GM18520 (cell line): ENCODE data around the gene ROBO1.

Experiments
- ATAC-seq: cut with Tn5 transposase; IDR thresholded peaks from one replicate; pipeline ENCODE4 v1.9.1; 2021; ENCODE audit not compliant: unreplicated experiment

The ROBO1 gene

DNA sequence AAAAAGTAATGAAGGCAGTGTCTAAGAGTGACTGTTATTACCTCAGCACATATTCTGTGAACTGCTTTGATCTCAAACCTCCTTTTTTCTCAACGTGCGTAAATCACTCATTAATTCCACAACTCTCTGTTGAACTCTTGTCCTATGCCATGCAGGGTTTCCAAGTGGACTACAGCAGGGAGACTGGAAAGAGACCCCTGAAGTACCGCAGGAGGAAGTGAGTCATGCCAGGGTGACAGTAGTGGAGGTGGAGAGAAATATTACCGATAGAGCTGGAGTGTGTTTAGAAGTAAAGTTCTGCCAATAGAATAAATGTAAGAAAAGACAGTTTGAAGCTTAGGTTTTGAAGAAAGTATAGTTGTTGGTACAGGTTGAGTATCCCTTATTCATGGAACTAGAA is 908.9 kb downstream of the ROBO1 start:
- ATAC-seq = no peak

DNA sequence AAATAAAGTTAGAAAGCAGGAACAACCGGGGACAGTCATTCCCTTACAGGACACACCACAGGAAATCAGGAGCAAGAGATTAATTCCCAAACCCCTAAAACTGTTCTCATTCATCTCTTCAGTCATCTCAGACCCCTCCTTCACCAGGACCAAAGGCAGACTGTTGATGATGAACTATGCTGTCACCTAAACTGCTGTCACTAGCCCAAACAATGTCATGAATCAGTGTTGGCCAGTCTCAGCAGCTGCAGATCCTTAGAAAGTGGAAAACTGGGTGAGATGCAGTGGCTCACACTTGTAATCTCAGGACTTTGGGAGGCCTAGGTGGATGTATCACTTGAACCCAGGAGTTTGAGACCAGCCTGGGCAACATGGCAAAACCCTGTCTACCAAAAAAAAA is 909.6 kb downstream of the ROBO1 start:
- ATAC-seq = no peak

- ATAC-seq = no peak
These were observed 910.2 kb downstream of the ROBO1 start for GRCh38 chr3:78857494-78858111.

- no peak for ATAC-seq
These were observed 911.6 kb downstream of the ROBO1 start for GRCh38 chr3:78856164-78856563.

DNA sequence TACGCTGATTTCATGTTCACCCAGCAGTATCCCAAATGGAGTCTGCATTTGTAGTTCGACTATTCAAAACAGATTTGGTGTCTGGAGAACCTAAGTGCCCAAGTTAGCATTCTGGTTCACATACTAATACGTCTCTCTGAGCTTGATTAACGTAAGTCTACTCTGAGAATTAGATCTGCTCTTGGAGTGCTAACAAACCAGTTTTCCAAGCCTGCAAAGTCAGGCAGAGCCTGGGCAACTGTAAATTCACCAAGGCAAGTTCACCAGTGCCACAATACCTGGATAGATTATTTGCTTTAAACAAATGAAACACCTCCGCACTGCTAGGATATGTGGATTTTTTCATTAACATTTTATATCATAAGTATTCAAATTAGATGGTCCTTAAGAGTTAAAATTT is 912.6 kb downstream of the ROBO1 start:
- no peak for ATAC-seq

DNA sequence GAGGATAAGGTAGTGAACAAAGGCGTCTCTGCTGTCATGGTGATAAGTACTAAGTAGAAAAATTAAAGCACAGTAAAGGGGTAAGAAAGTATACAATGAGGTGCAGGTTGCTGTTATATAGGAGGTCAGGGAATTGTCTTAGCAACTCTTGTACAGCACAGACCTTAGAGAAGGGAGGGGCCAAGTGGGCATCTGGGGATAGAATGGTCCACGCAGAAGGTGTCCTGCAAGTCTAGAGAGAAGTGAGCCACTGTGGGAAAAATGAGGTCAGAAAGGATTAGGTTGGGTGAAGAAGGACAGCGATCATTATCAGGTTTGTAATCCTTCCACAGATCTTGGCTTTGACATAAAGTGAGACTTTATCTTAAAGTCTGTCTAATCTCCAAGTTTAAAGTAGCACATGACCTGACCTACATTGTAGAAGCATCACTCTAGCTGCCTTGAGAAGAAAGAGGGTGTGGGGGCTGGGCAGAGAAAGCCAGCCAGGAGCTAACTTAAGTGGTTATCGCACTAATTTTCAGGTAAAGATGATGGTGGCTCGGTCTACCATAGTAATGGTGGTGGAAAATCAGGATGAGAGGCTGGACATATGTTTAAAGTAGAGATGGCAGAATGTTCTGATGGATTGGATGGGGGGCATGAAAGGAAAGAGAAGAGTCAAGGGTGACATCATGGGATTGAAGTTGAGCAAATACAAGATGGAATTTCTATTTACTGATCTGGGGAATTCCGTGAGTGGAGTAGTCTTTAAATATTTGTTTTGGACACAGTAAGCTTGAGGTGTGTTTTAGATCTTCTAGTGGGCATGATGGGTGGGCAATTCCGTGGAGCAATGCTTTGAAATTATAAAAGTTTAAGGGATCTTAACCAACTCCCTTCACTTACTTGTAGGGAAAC is 919.2 kb downstream of the ROBO1 start:
- ATAC-seq = no peak

GRCh38 chr3:78847603-78848002 is 920.2 kb downstream of the ROBO1 start:
- ATAC-seq = no peak

GRCh38 chr3:78847203-78847602 is 920.6 kb downstream of the ROBO1 start:
- no peak for ATAC-seq

DNA sequence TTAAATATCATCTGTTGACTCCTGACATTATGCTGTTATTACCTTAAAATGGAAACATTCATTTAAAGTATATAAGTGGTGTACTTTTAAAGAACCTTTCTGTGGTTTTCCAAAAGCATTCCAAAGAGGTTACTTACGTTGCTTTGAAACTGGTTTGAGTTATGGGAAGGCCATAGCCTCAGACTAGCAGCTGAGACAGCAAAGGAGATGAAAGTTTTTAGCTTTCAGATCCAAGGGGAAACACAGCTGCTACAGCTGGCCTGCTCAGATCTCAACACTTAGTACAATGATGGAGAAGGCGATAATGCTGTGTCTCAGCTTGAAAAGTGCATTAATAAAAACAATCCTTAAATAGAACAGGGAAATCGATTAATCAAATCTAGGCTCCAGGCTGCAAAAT is 921.1 kb downstream of the ROBO1 start:
- ATAC-seq = no peak

DNA sequence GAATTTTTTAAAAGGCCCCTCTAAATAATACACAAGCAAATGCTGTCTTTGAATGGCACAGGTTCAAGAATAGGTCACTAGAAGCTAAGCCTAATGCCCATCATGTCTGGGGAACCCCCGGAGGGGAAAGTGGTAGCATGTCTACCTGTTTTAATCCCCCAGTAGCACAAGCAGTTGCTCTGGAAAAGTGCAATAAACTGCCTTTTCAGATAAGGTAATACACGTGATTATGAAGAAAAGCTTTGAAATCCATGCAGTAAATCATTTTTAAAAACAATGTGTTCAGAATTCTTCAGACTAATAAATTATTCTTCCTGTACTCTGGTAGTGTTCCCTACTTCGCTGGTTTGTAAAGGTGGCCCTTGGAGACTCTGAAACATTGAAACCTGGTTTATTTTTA is 922.2 kb downstream of the ROBO1 start:
- no peak for ATAC-seq

GRCh38 chr3:78844307-78844706 is 923.5 kb downstream of the ROBO1 start:
- no peak for ATAC-seq

- ATAC-seq = no peak
These were observed 928.1 kb downstream of the ROBO1 start for GRCh38 chr3:78839693-78840092.

GRCh38 chr3:78838362-78838761 is 929.4 kb downstream of the ROBO1 start:
- no peak for ATAC-seq

DNA sequence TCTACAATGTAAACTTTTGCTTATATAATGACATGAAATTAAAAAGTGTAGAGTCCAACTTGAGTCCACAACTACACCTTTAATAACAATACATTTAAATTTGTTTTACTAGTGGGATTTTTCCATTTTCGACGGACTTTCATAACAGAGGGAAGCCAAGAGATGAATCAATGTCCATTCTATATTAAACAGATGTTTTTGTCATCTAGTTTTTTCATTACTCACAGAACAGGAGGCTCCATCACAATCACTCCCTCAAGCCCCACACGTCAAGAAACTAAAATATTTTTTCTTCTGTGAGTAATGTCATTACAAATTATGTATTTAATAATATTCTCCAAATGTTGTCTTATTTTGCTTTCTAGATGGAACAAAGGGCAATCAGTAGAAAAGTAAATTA is 932.9 kb downstream of the ROBO1 start:
- ATAC-seq = no peak

DNA sequence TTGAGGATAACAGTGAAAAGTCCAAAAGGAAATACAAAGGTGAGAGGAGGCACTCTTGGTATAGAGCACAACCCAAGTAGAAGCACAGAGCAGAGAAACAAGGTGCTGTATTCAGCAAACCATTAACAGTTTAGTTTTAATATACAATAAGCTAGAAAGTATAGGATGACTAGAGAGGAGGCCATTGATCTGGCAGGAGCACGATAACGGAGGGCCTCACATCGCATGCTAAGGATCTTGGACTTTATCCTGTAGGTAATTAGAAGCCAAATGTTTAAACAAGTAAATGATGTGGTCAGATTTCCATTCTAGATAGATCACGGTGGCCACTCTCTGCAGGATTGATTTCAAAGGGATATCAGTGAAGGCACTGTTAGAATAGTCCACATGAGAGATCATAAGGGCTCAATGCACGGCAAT is 935.0 kb downstream of the ROBO1 start:
- no peak for ATAC-seq

DNA sequence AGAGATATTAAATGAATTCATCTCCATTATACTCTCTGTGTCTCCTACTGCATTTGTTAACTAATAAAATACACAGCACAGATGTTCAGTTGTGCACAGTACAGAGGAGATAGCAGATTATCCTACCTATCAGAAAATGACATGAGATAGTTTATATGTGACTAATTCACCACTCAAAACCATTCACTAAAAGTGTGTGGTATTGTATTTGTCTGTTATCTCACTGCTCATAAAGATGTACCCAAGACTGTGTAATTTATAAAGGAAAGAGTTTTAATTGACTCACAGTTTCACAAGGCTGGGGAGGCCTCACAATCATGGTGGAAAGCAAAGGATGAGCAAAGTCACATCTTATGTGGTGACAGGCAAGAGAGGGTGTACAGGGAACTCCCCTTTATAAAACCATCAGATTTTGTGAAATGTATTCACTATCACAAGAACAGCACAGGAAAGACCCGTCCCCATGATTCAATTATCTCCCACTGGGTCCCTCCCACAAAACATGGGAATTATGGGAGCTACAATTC is 936.3 kb downstream of the ROBO1 start:
- no peak for ATAC-seq

- no peak for ATAC-seq
These were observed 937.3 kb downstream of the ROBO1 start for GRCh38 chr3:78830470-78830869.

- no peak for ATAC-seq
These were observed 940.2 kb downstream of the ROBO1 start for GRCh38 chr3:78827618-78828017.

DNA sequence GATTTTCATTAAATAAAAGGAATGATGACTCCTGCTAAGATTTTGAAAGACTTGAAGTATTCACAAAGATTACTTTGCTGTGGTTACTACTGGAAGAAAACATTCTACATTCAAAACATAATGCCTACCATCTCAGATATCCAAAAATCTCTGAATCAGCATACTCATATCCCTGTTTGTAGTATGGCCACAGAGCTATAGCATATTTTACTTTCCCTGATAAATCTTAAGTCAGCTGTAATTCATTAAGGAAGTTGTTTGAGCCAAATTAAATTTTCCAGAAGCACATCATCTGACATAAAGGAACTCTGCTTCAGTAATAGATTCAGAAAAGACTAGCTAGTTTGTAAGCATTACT is 942.0 kb downstream of the ROBO1 start:
- ATAC-seq = no peak

DNA sequence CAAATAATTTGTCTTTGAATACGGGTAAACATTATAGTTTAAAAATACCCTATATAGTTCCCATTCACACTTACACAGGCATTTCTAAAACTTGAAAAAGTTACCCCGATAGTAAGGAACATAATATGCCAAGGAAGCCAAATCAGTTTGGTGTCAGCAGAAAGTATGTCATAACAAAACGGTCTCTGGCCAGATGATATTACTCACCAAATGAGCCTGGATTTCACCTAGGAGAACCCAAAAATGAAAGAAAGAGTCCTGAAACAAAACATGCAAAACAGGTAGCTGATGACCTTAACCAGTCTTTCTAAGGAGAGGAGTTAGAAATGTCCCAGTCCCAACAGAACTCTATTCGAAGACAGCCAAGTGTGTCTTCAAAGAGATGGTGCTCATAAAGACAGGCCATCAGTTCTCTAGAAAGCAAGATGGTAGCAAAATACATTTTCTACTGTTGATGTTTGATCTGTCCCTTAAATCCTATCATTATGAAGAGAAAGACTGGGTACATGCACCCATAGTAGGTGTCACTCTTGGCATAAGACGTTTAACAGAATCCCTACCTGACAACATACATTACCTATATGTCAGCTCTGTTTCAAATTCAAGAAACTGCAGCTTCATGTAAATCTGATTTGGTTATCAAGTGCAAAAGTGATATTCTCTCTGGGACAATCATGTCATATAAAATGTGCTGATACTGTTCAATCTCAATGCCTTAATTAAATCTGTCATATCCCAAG is 942.5 kb downstream of the ROBO1 start:
- no peak for ATAC-seq

DNA sequence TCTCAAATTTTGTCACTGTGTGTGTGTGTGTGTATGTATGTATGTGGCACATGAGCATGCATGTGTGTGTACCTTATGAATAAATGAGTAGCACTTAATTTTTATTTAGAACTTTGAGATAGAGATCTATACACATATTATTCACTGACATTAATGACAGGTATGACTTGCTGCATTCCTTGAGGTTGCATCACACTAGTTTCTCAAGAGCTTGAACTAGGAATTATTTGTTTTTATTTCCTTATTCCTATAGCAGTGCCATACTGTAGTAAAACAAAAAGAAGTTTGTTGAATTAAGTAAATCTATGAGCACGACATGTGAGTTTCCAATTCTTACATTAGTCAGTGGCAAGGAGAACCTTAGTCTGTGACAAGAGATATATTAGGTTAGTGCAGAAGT is 943.9 kb downstream of the ROBO1 start:
- ATAC-seq = no peak

- ATAC-seq = no peak
These were observed 944.4 kb downstream of the ROBO1 start for GRCh38 chr3:78823434-78823833.
